Liver (tissue), 9 donors: ENCODE data around the gene PIN1. TPM values are rescaled to one million over a fixed set of nuclear protein-coding genes. Genes with fewer than 3 reads are reported as not detected.

Experiments
- DNase-seq: peaks from one replicate; pipeline ENCODE4 v3.0.0-alpha.2; 2017; ENCODE audit warnings: low spot score
- H3K27ac ChIP-seq, 2 donors: one replicate each; pipeline ENCODE4 v1.7.0; 2013; ENCODE audit warnings: inconsistent platforms in 2 of 2, low read length in 2 of 2, control low read depth in 1 of 2, low read depth in 1 of 2, mild to moderate bottlenecking in 1 of 2
- H3K27me3 ChIP-seq, 4 donors: one replicate each; pipeline versions ENCODE4 v1.6.1 to v1.7.0; 2013; ENCODE audit warnings: low read length in 3 of 4, inconsistent platforms in 1 of 4, mild to moderate bottlenecking in 1 of 4, moderate library complexity in 1 of 4; ENCODE audit not compliant: control insufficient read depth in 4 of 4, insufficient read depth in 4 of 4
- H3K36me3 ChIP-seq, 4 donors: one replicate each; pipeline versions ENCODE4 v1.6.1 to v1.7.0; 2013; ENCODE audit warnings: low read length in 3 of 4, mild to moderate bottlenecking in 3 of 4, low read depth in 1 of 4, moderate library complexity in 1 of 4; ENCODE audit not compliant: control insufficient read depth in 4 of 4, insufficient read depth in 3 of 4
- H3K4me1 ChIP-seq, 4 donors: one replicate each; pipeline versions ENCODE4 v1.6.1 to v1.7.0; 2013; ENCODE audit warnings: low read length in 3 of 4, mild to moderate bottlenecking in 3 of 4, moderate library complexity in 1 of 4; ENCODE audit not compliant: control insufficient read depth in 4 of 4, insufficient read depth in 4 of 4
- H3K4me3 ChIP-seq, 3 donors: one replicate each; pipeline versions ENCODE4 v1.6.1 to v1.7.0; 2013; ENCODE audit warnings: low read length in 3 of 3, control low read depth in 1 of 3, low read depth in 1 of 3, mild to moderate bottlenecking in 1 of 3
- H3K9ac ChIP-seq, 2 donors: one replicate each; pipeline ENCODE4 v1.7.0; 2013; ENCODE audit warnings: low read length in 2 of 2, mild to moderate bottlenecking in 2 of 2, moderate library complexity in 2 of 2, control low read depth in 1 of 2, low read depth in 1 of 2
- H3K9me3 ChIP-seq, 4 donors: one replicate each; pipeline versions ENCODE4 v1.6.1 to v1.7.0; 2013; ENCODE audit warnings: low read length in 3 of 4; ENCODE audit not compliant: control insufficient read depth in 4 of 4
- EGR1 ChIP-seq, 2 donors: IDR thresholded peaks; 2 replicates each; pipeline ENCODE4 v1.6.1; 2016 to 2018; ENCODE audit warnings: antibody characterized with exemption in 2 of 2, low read depth in 2 of 2
- FOXA1 ChIP-seq: IDR thresholded peaks from 2 replicates; pipeline ENCODE4 v1.6.1; 2016; ENCODE audit warnings: antibody characterized with exemption
- FOXA2 ChIP-seq: IDR thresholded peaks from 2 replicates; pipeline ENCODE4 v1.6.1; 2016; ENCODE audit warnings: antibody characterized with exemption
- GABPA ChIP-seq, 2 donors: IDR thresholded peaks in 1 of 2; conservative IDR thresholded peaks in 1 of 2; 2 replicates each; pipeline ENCODE4 v1.6.1; 2016; ENCODE audit warnings: antibody characterized with exemption in 2 of 2, mild to moderate bottlenecking in 1 of 2, moderate library complexity in 1 of 2
- HNF4A ChIP-seq, 2 donors: conservative IDR thresholded peaks; 2 replicates each; pipeline ENCODE4 v1.6.1; 2016; ENCODE audit warnings: antibody characterized with exemption in 2 of 2, mild to moderate bottlenecking in 2 of 2
- HNF4G ChIP-seq: IDR thresholded peaks from 2 replicates; pipeline ENCODE4 v1.6.1; 2016; ENCODE audit warnings: antibody characterized with exemption
- JUND ChIP-seq, 2 donors: IDR thresholded peaks; 2 replicates each; pipeline ENCODE4 v1.6.1; 2016; ENCODE audit warnings: antibody characterized with exemption in 2 of 2
- NR2F2 ChIP-seq: IDR thresholded peaks from 2 replicates; pipeline ENCODE4 v1.6.1; 2016; ENCODE audit warnings: antibody characterized with exemption
- RAD21 ChIP-seq, 2 donors: IDR thresholded peaks; 2 replicates each; pipeline ENCODE4 v1.6.1; 2016; ENCODE audit warnings: antibody characterized with exemption in 2 of 2, mild to moderate bottlenecking in 2 of 2
- RXRA ChIP-seq, 2 donors: IDR thresholded peaks; 2 replicates each; pipeline ENCODE4 v1.6.1; 2017 to 2018; ENCODE audit warnings: antibody characterized with exemption in 2 of 2, mild to moderate bottlenecking in 1 of 2
- SP1 ChIP-seq: IDR thresholded peaks from 2 replicates; pipeline ENCODE4 v1.6.1; 2018; ENCODE audit warnings: antibody characterized with exemption, mild to moderate bottlenecking
- YY1 ChIP-seq: IDR thresholded peaks from 2 replicates; pipeline ENCODE4 v1.6.1; 2016; ENCODE audit warnings: antibody characterized with exemption, mild to moderate bottlenecking
- WGBS: extraction: QIAGEN DNeasy Blood & Tissue Kit; methylation state at CpG from one replicate; pipeline ENCODE4 v1.1.7; 2013; 5-methylcytosine and 5-hydroxymethylcytosine counted together
- polyA plus RNA-seq, 2 donors: library from polyadenylated mRNA; stranded (reverse) in 1 of 2; unstranded in 1 of 2; fragments of 200-250 nt in 1 of 2; fragments of >200 nt in 1 of 2; fragmentation: Nextera tagmentation in 1 of 2; extraction: Ambion mirVana in 1 of 2; gene quantifications; one replicate each; pipeline versions ENCODE4 v1.2.1 to v1.2.3, GENCODE V29; 2013 to 2015
- total RNA-seq, 2 donors: library from RNA; depleted of rRNA; stranded (reverse); fragments of >200 nt; gene quantifications; one replicate each; pipeline ENCODE4 v1.2.3, GENCODE V29; 2014
- TF ChIP-seq, protein P1 (sequence below): IDR thresholded peaks from 2 replicates; pipeline ENCODE4 v1.6.1; 2016; ENCODE audit warnings: antibody characterized with exemption
- TF ChIP-seq, protein P2 (sequence below): IDR thresholded peaks from 2 replicates; pipeline ENCODE4 v1.6.1; 2016; ENCODE audit warnings: antibody characterized with exemption
- TF ChIP-seq, protein P3 (sequence below): fragments of 150-350 bp; IDR thresholded peaks from 2 replicates; pipeline ENCODE4 v1.5.1; 2017; ENCODE audit warnings: improper control_type of control experiment, low read depth, low read length; ENCODE audit not compliant: missing input control
- TF ChIP-seq, protein P4 (sequence below): IDR thresholded peaks from 2 replicates; pipeline ENCODE4 v1.6.1; 2016; ENCODE audit warnings: antibody characterized with exemption
- TF ChIP-seq, protein P5 (sequence below): IDR thresholded peaks from 2 replicates; pipeline ENCODE4 v1.6.1; 2016; ENCODE audit warnings: antibody characterized with exemption, mild to moderate bottlenecking
- donor health status: healthy.
- donor health status: healthy.
- donor health status: healthy.
- donor health status: healthy.
- donor health status: healthy.

Gene PIN1
- total and polyA plus RNA-seq, 4 donors: 34.4 to 51.3 (median 39.9) TPM

DNA sequence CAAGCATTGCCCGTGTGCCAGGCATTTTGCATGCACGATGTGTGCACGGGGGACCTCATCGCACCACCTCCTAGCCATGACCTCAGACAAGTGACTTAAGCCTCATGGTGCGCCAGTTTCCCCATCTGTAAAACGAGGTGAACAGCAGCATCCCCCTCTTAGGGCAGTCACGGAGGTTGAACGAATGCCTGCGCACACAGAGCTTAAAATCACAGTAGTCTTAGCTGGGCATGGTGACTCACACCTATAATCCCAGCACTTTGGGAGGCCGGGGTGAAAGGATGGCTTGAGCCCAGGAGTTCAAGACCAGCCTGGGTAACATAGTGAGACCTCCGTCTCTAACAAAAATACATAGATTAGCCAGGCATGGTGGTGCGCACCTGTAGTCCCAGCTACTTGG lies 48.6 kb downstream of the PIN1 start (continued):
- TF ChIP-seq, protein P1, sequence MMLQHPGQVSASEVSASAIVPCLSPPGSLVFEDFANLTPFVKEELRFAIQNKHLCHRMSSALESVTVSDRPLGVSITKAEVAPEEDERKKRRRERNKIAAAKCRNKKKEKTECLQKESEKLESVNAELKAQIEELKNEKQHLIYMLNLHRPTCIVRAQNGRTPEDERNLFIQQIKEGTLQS: no peak
- TF ChIP-seq, protein P2, sequence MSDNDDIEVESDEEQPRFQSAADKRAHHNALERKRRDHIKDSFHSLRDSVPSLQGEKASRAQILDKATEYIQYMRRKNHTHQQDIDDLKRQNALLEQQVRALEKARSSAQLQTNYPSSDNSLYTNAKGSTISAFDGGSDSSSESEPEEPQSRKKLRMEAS: no peak
- TF ChIP-seq NR2F2 (no peak), GABPA (IDR thresholded peaks at IDR 0.05 in 1 of 2, conservative IDR thresholded peaks at IDR 0.05 in 1 of 2) (no peak)

DNA sequence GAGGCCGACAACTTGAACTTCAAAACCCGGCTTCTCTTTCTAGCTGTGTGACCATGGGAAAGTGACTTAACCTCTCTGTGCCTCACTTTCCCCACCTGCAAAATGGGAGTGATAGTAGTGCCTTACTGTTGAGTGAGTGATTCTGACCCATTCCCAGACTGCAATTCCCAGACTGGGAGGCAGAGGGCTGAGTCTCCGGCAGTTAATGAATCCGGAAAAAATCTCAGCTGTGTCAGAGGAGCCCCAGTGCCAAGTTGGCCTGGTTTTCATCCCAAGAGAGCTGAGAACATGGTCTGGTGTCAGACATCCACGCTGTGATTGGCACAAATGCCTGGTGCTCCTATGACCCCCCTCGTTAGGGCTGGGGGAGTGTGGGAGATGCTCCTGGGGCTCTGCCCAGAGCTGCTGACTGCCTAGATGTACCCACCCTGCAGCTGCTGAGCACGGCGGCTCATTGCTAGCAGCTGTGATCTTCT lies 50.0 kb downstream of the PIN1 start:
- whole genome bisulfite sequencing: 64% methylated on average over 8 of the region's 8 CpGs
- no peak overlapping the region for H3K4me3 ChIP-seq
- no peak overlapping the region for H3K9ac ChIP-seq
- no peak for DNase-seq
- H3K27me3 ChIP-seq: no peaks in the 10 kb centered on the region
- no peaks in the 10 kb centered on the region for H3K4me1 ChIP-seq
- H3K27ac ChIP-seq: no peak overlapping the region
- no peaks in the 10 kb centered on the region for H3K36me3 ChIP-seq
- no peaks in the 10 kb centered on the region for H3K9me3 ChIP-seq
- TF ChIP-seq, protein P3, sequence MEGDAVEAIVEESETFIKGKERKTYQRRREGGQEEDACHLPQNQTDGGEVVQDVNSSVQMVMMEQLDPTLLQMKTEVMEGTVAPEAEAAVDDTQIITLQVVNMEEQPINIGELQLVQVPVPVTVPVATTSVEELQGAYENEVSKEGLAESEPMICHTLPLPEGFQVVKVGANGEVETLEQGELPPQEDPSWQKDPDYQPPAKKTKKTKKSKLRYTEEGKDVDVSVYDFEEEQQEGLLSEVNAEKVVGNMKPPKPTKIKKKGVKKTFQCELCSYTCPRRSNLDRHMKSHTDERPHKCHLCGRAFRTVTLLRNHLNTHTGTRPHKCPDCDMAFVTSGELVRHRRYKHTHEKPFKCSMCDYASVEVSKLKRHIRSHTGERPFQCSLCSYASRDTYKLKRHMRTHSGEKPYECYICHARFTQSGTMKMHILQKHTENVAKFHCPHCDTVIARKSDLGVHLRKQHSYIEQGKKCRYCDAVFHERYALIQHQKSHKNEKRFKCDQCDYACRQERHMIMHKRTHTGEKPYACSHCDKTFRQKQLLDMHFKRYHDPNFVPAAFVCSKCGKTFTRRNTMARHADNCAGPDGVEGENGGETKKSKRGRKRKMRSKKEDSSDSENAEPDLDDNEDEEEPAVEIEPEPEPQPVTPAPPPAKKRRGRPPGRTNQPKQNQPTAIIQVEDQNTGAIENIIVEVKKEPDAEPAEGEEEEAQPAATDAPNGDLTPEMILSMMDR: peak; percentile 14
- no peak for TF ChIP-seq SP1
- TF ChIP-seq, protein P1: no peak
- TF ChIP-seq FOXA2: no peak
- peak in 1 of 2 donors; percentile 32 for TF ChIP-seq RAD21 (IDR thresholded peaks at IDR 0.05)
- no peak for TF ChIP-seq HNF4G

DNA sequence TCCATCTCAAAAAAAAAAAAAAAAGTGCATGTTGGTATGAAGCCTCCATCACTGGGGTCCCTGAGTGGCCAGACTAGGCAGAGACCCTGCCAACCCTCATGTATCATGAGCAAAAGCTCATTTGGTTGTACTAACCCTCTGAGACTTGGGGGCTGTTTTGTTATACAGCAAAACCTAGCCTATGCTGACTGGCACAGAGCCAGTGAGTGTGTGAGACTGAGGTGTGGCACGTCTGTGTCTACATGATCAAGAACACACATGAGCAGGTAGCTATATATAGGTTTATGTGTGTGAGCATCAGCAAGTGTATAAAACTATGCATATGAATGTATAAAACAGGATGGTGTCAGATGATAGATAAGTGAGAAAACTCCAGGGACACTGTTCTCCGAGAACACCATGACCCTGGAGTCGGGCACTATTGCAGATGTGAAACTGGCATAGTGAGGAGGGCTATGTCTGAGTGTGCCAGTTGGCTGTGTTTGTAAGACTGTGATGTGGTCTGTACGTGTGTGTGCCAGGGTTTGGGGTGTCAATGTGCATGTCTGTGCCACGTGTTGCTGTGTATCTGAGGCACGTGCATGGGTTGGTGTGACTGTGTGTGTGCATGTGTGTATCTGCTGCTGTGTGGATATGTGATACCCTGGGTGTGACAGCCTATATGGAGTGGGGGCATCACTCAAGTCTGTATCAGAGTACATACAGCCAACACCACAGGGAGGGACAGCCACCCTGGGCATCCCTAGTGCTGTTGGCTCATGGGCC lies 56.7 kb downstream of the PIN1 start:
- no peaks in the 10 kb centered on the region for H3K36me3 ChIP-seq
- DNase-seq: no peak
- H3K9ac ChIP-seq: no peak overlapping the region
- H3K9me3 ChIP-seq: no peaks in the 10 kb centered on the region
- no peak overlapping the region for H3K4me3 ChIP-seq
- WGBS: 86% methylated on average over 6 of the region's 6 CpGs
- no peaks in the 10 kb centered on the region for H3K4me1 ChIP-seq
- H3K27me3 ChIP-seq: no peaks in the 10 kb centered on the region
- TF ChIP-seq SP1: no peak
- no peak for TF ChIP-seq RAD21 (IDR thresholded peaks at IDR 0.05)
- TF ChIP-seq, protein P3: no peak
- TF ChIP-seq JUND (IDR thresholded peaks at IDR 0.05): no peak
- no peak for TF ChIP-seq GABPA (IDR thresholded peaks at IDR 0.05 in 1 of 2, conservative IDR thresholded peaks at IDR 0.05 in 1 of 2)
- TF ChIP-seq, protein P1: no peak
- no peak for TF ChIP-seq EGR1 (IDR thresholded peaks at IDR 0.05; ENCODE audit: low read depth in 2 of 2)
- no peak for TF ChIP-seq RXRA (IDR thresholded peaks at IDR 0.05)
- TF ChIP-seq NR2F2: no peak
- no peak for TF ChIP-seq YY1
- TF ChIP-seq, protein P4, sequence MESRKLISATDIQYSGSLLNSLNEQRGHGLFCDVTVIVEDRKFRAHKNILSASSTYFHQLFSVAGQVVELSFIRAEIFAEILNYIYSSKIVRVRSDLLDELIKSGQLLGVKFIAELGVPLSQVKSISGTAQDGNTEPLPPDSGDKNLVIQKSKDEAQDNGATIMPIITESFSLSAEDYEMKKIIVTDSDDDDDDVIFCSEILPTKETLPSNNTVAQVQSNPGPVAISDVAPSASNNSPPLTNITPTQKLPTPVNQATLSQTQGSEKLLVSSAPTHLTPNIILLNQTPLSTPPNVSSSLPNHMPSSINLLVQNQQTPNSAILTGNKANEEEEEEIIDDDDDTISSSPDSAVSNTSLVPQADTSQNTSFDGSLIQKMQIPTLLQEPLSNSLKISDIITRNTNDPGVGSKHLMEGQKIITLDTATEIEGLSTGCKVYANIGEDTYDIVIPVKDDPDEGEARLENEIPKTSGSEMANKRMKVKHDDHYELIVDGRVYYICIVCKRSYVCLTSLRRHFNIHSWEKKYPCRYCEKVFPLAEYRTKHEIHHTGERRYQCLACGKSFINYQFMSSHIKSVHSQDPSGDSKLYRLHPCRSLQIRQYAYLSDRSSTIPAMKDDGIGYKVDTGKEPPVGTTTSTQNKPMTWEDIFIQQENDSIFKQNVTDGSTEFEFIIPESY: no peak
- TF ChIP-seq FOXA2: no peak
- TF ChIP-seq, protein P2: no peak
- TF ChIP-seq HNF4G: no peak
- TF ChIP-seq HNF4A (conservative IDR thresholded peaks at IDR 0.05): no peak
- TF ChIP-seq FOXA1: no peak
- TF ChIP-seq, protein P5, sequence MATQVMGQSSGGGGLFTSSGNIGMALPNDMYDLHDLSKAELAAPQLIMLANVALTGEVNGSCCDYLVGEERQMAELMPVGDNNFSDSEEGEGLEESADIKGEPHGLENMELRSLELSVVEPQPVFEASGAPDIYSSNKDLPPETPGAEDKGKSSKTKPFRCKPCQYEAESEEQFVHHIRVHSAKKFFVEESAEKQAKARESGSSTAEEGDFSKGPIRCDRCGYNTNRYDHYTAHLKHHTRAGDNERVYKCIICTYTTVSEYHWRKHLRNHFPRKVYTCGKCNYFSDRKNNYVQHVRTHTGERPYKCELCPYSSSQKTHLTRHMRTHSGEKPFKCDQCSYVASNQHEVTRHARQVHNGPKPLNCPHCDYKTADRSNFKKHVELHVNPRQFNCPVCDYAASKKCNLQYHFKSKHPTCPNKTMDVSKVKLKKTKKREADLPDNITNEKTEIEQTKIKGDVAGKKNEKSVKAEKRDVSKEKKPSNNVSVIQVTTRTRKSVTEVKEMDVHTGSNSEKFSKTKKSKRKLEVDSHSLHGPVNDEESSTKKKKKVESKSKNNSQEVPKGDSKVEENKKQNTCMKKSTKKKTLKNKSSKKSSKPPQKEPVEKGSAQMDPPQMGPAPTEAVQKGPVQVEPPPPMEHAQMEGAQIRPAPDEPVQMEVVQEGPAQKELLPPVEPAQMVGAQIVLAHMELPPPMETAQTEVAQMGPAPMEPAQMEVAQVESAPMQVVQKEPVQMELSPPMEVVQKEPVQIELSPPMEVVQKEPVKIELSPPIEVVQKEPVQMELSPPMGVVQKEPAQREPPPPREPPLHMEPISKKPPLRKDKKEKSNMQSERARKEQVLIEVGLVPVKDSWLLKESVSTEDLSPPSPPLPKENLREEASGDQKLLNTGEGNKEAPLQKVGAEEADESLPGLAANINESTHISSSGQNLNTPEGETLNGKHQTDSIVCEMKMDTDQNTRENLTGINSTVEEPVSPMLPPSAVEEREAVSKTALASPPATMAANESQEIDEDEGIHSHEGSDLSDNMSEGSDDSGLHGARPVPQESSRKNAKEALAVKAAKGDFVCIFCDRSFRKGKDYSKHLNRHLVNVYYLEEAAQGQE: no peak
- no peak overlapping the region for H3K27ac ChIP-seq
